DND-41 (cell line): ENCODE data around the gene ATF6B.

Source experiments
- ATAC-seq: fragments of 200-7000 bp; cut with Tn5 transposase; 3 replicates; pipeline ENCODE4 v1.9.1; 2021; ENCODE audit warnings: low read depth; ENCODE audit not compliant: insufficient read depth
- DNase-seq: peaks from one replicate; pipeline ENCODE4 v3.0.0-alpha.2; 2020
- H2AFZ ChIP-seq: 2 replicates; pipeline ENCODE4 v1.6.0; 2012; ENCODE audit warnings: low read depth, low read length
- H3K27ac ChIP-seq: 2 replicates; pipeline ENCODE4 v1.5.1; 2012; ENCODE audit warnings: low read length, inconsistent platforms
- H3K27me3 ChIP-seq: fragments of 200-600 bp; sonication (generic); 2 replicates; pipeline ENCODE4 v1.6.0; 2012; ENCODE audit warnings: low read length, mild to moderate bottlenecking, inconsistent platforms; ENCODE audit not compliant: insufficient read depth, poor library complexity
- H3K36me3 ChIP-seq: 2 replicates; pipeline ENCODE4 v1.5.1; 2012; ENCODE audit warnings: low read length, inconsistent platforms; ENCODE audit not compliant: insufficient read depth
- H3K4me1 ChIP-seq: 2 replicates; pipeline ENCODE4 v1.5.1; 2012; ENCODE audit warnings: mild to moderate bottlenecking, low read length; ENCODE audit not compliant: insufficient read depth
- H3K4me2 ChIP-seq: 2 replicates; pipeline ENCODE4 v1.6.0; 2012; ENCODE audit warnings: mild to moderate bottlenecking, moderate library complexity, low read length, inconsistent platforms; ENCODE audit not compliant: insufficient read depth
- H3K4me3 ChIP-seq, 2 experiments: fragments of 200-600 bp in 1 of 2; shearing (Covaris generic) in 1 of 2; 2 replicates each; pipeline ENCODE4 v1.5.1; 2012 to 2016; ENCODE audit warnings: inconsistent platforms in 2 of 2, low read length in 2 of 2, mild to moderate bottlenecking in 2 of 2, low read depth in 1 of 2, moderate library complexity in 1 of 2
- H3K79me2 ChIP-seq: 2 replicates; pipeline ENCODE4 v1.6.0; 2012; ENCODE audit warnings: low read length, inconsistent platforms; ENCODE audit not compliant: insufficient read depth
- H3K9ac ChIP-seq: 2 replicates; pipeline ENCODE4 v1.6.0; 2012; ENCODE audit warnings: low read depth, mild to moderate bottlenecking, inconsistent platforms, low read length, moderate library complexity
- H3K9me3 ChIP-seq: 2 replicates; pipeline ENCODE4 v1.5.1; 2012; ENCODE audit warnings: low read length, moderate library complexity, mild to moderate bottlenecking, inconsistent platforms; ENCODE audit not compliant: insufficient read depth, severe bottlenecking
- H4K20me1 ChIP-seq: 2 replicates; pipeline ENCODE4 v1.6.0; 2012; ENCODE audit warnings: low read length; ENCODE audit not compliant: insufficient read depth
- EZH2 ChIP-seq: IDR thresholded peaks from 3 replicates; pipeline ENCODE4 v1.6.1; 2012; ENCODE audit warnings: borderline replicate concordance, low read depth, mild to moderate bottlenecking, moderate library complexity, low read length, inconsistent platforms; ENCODE audit not compliant: severe bottlenecking
- TF ChIP-seq, protein P1 (sequence below): IDR thresholded peaks from 2 replicates; pipeline ENCODE4 v1.5.1; 2012; ENCODE audit warnings: borderline replicate concordance, low read length, moderate library complexity, mild to moderate bottlenecking; ENCODE audit not compliant: poor library complexity, severe bottlenecking; ENCODE audit errors: extremely low read depth

The ATF6B gene

DNA sequence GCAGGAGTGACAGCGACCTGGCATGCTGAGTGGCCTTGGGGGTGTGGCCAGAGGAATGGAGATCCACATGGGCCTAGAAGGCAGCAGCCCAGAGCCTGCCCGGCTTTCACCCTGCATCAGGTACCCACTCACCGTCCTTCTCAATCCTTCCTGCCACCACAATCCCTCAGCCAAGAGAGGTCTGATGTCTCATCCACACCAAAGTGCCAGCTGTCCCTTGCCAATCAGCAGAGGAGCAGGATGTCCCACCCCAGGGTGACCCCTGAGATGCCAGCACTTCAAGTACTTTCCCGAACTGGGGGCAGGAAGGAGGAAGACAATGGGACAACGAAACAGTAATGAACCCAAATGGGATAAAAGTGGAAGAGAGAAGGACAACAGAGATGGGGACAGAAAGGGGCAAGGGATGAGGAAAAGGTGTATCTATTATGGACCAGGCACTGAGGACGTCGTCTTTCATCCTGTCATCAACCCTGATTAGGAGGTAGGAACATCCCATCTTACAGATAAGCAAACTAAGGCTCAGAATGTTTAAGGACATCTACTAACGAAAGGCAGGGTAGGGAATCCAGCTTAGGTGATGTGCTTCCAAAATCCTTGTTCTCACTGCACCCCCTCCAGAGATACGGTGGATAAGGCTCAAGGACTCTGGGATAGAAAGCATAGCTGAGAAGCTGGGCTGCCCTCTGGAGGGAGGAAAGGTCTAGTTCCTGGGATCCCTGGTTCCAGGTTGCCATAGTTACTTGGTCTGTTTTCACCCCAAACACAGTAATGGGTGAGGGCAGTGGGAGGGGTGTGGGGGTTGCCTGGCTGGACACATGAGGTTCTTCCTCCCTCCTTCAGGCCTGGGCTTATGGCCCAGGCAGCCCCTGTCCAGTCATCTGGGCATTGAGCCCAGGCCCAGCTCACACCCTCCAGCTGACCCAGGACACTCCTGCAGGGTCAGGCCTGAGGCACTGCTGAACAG, 14.4 kb downstream of the ATF6B start:
- peaks cover 6% of the 10 kb centered on the region; the same call in 1 of the 2 replicates for H4K20me1 ChIP-seq
- H3K9ac ChIP-seq = no peak overlapping the region
- no peak overlapping the region for H3K4me3 ChIP-seq
- H3K36me3 ChIP-seq = peaks cover 33% of the 10 kb centered on the region
- no peak overlapping the region for H2AFZ ChIP-seq
- H3K27ac ChIP-seq = no peak overlapping the region
- H3K79me2 ChIP-seq = no peaks in the 10 kb centered on the region
- no peaks in the 10 kb centered on the region for H3K27me3 ChIP-seq
- H3K9me3 ChIP-seq = no peaks in the 10 kb centered on the region
- ATAC-seq (no peak), DNase-seq (no peak)
- no peaks in the 10 kb centered on the region for H3K4me1 ChIP-seq
- H3K4me2 ChIP-seq = no peak overlapping the region
- TF ChIP-seq, protein P1, sequence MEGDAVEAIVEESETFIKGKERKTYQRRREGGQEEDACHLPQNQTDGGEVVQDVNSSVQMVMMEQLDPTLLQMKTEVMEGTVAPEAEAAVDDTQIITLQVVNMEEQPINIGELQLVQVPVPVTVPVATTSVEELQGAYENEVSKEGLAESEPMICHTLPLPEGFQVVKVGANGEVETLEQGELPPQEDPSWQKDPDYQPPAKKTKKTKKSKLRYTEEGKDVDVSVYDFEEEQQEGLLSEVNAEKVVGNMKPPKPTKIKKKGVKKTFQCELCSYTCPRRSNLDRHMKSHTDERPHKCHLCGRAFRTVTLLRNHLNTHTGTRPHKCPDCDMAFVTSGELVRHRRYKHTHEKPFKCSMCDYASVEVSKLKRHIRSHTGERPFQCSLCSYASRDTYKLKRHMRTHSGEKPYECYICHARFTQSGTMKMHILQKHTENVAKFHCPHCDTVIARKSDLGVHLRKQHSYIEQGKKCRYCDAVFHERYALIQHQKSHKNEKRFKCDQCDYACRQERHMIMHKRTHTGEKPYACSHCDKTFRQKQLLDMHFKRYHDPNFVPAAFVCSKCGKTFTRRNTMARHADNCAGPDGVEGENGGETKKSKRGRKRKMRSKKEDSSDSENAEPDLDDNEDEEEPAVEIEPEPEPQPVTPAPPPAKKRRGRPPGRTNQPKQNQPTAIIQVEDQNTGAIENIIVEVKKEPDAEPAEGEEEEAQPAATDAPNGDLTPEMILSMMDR = no peak
- no peak for TF ChIP-seq EZH2

DNA sequence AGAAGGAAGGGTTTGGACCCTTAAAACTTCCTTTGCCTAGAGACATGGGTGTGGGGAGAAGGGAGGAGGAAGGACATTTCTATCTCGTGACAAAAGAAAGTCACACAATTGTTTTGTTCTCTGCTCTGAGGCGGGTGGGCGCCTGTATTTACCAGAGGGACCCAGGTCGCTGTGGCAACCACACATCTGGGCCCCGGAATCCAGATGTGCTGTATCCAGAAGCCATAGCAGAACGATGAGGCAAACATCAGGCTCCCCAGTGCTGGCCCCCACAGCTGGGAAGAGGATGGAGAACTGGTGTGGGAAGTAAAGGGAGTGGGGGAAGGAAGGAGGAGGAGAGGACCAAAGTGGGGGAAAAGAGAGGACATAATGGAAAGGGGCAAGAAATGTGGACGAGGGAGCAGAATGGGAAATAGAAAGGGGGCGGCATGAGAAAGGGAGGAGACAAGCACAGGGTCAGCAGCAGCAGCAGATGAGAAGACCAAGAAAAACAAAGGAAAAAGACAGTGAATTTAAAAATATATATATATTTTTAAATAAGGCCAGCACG, 15.5 kb downstream of the ATF6B start:
- no peaks in the 10 kb centered on the region for H3K27me3 ChIP-seq
- H3K4me1 ChIP-seq = no peaks in the 10 kb centered on the region
- H2AFZ ChIP-seq = no peak overlapping the region
- no peak for DNase-seq
- peaks cover 22% of the 10 kb centered on the region for H3K36me3 ChIP-seq
- H3K79me2 ChIP-seq = no peaks in the 10 kb centered on the region
- H3K9ac ChIP-seq = no peak overlapping the region
- no peak overlapping the region for H3K4me2 ChIP-seq
- no peak overlapping the region for H3K4me3 ChIP-seq
- no peak overlapping the region for H3K27ac ChIP-seq
- no peaks in the 10 kb centered on the region for H3K9me3 ChIP-seq
- peaks cover 6% of the 10 kb centered on the region; the same call in 1 of the 2 replicates for H4K20me1 ChIP-seq
- no peak for ATAC-seq
- TF ChIP-seq, protein P1 = no peak
- TF ChIP-seq EZH2 = no peak

DNA sequence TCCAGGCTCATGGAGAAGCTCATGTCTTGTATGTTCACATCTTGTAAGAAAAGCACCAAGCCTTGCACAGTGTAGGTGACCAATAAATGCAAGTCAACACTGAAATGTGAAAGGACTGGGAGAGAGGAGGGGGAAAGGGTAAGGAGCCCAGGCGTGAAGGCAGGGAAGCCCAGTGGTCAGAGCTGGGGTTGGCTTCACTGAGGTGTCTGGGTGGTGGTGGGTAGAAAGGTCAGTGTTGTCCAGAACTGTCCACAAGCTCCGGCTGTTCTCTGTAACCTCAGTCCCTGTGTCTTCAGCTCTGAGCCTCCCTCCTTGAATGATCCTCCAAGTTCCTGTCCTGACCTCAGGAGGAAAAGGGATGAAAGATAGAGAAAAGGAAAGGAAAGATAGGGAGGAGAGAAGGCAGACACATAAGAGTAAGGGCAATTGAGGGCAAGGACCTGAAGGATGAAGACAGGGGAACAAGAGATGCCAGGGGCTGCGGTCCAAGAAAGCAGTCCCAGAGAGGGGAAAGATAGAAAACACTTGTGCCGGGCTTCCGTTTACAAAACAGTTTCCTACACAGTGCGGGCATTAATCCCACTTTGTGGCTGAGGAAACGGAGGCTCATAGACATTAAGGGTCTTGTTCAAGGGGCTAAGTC, 16.5 kb downstream of the ATF6B start:
- no peaks in the 10 kb centered on the region for H3K4me1 ChIP-seq

More for the DNA sequence above, 16.5 kb downstream of the ATF6B start:
- no peak overlapping the region for H2AFZ ChIP-seq
- no peaks in the 10 kb centered on the region for H3K27me3 ChIP-seq
- no peak overlapping the region for H3K4me3 ChIP-seq
- H3K9me3 ChIP-seq = no peaks in the 10 kb centered on the region
- ATAC-seq = no peak
- H3K9ac ChIP-seq = no peak overlapping the region
- no peak overlapping the region for H3K27ac ChIP-seq
- no peak for DNase-seq
- H4K20me1 ChIP-seq = peaks cover 6% of the 10 kb centered on the region; the same call in 1 of the 2 replicates
- no peak for TF ChIP-seq EZH2
- TF ChIP-seq, protein P1 = no peak
- no peak overlapping the region for H3K4me2 ChIP-seq
- no peaks in the 10 kb centered on the region for H3K79me2 ChIP-seq
- peaks cover 12% of the 10 kb centered on the region for H3K36me3 ChIP-seq
